Activated naive CD4-positive, alpha-beta T cell treated with Interleukin-2 at 50 U/mL for 16 hours (primary cell): ENCODE data around the gene NFATC3.
"Not testable (repeated sequence)": the region's sequence is repeated elsewhere in the genome, so short reads cannot be mapped to it uniquely, and the experiment has no call there.

Experiments used
- DNase-seq: peaks from one replicate; pipeline ENCODE4 v3.0.0-alpha.2; 2020

The NFATC3 gene

DNA sequence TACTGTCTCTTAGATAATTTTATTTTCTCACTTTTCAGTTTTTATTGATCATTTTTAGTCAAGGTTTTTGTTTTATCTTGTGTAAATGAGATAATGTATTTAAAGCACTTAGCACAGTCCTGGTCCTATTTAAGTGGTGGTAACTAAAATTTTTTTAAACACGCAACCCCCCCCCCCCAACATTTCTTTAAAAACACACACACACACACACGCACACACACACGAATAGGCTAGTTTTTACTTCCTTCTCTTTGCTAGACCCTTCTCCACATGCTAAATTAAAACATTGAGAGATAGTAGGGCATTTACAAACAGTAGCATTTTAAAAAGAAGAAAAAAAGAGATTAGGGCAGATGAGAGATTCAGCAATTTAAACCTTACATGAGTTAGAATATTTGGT is 5.0 kb downstream of the NFATC3 start:
- no peak for DNase-seq

DNA sequence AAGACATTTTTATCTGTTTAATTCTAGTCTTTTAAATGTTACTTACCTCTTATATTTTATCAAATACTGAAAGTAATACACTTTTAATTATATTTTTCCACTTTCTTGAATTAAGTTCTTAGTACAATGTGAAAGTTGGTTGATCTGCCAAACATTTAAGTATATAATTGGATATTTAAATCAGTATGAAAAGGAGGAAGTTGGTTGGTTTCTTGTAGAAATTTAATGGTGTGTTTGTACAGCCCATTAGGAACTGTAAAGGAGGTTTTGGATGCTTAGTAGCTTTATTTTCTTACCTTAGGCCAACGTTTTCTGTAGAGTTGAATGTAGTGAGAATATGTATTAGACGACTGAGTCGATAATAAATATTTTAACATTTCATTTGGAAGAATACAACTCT is 5.4 kb downstream of the NFATC3 start:
- DNase-seq = no peak

GRCh38 chr16:68091380-68092261 is 6.5 kb downstream of the NFATC3 start:
- DNase-seq = no peak

- not testable (repeated sequence) for DNase-seq
Measured at GRCh38 chr16:68092275-68092674, 7.1 kb downstream of the NFATC3 start.

DNA sequence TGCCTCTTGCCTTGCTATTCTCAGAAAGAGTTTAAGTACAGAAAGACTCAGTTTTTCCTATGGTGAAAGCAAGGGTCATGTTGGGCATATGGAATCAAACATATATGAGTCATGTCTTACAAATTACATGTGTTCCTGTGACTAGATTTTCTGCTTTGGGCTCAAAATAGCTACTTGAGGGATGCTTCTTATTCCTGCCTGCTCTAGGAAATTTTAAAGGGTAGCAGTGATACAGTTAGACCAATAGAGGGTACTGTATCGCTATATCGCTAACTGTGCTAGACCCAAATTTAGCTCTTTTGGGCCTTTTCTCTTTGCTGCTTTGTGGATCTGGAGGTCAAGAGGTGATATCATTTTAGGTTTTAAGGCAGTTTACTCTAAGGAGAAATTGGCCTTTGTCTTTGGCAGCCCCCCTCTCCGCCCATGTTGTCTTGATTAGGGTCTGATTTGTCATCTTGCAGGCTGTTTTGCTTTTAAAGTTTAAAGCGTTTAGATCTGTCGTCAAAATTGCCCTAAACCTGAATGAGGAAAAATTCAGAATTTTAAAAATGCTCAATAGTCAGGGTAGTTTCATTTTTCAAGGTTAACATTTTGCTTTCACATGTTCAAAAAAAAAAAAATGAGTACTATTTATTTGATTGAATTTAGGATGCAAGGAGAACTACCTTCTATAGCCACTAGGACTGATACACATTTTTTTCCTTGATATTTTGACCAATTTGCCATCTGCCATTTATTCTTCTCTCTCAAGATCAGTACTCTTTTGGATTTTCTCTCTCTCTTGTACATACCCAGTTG is 8.8 kb downstream of the NFATC3 start:
- no peak for DNase-seq

GRCh38 chr16:68094614-68094934 is 9.4 kb downstream of the NFATC3 start:
- DNase-seq = no peak

DNA sequence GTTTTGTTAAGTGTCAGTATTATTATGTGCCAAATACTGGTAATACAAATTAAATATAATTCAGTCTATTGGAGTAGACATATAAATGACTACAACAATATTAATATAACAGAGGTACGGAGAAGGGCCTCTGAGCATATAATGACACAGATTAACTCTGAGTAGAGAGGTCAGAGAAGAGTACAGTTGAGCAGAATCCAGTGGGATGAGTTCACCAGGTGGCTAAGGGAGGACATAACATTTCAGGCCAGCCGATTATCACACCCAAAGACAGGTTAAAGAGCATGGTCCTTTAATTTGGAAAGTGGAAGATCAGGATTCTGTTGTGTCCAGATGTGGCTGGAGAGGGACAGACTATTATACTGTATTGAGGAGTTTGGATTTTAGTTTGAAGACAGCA is 11.3 kb downstream of the NFATC3 start:
- no peak for DNase-seq

GRCh38 chr16:68097088-68097487 is 11.9 kb downstream of the NFATC3 start:
- DNase-seq = no peak

DNA sequence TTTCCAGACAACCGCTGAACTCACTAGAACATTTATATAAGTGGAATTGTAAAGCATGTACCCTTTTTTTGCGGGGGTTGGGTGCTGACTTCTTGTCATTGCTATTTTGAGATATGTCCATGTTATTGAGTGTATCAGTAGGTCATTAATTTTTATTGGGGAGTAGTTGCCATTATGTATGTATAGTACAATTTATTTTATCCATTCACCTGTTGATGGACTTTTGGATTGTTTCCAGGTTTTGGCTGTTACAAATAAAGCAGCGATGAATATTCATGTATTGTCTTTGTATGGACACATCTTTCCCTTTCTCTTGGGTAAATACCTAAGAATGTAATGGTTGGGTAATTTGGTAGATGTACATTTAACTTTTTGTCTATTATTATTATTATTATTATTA is 12.7 kb downstream of the NFATC3 start:
- DNase-seq = no peak

- DNase-seq = no peak
Measured at GRCh38 chr16:68100488-68100887, 15.3 kb downstream of the NFATC3 start.

- no peak for DNase-seq
Measured at GRCh38 chr16:68105611-68106010, 20.4 kb downstream of the NFATC3 start.

DNA sequence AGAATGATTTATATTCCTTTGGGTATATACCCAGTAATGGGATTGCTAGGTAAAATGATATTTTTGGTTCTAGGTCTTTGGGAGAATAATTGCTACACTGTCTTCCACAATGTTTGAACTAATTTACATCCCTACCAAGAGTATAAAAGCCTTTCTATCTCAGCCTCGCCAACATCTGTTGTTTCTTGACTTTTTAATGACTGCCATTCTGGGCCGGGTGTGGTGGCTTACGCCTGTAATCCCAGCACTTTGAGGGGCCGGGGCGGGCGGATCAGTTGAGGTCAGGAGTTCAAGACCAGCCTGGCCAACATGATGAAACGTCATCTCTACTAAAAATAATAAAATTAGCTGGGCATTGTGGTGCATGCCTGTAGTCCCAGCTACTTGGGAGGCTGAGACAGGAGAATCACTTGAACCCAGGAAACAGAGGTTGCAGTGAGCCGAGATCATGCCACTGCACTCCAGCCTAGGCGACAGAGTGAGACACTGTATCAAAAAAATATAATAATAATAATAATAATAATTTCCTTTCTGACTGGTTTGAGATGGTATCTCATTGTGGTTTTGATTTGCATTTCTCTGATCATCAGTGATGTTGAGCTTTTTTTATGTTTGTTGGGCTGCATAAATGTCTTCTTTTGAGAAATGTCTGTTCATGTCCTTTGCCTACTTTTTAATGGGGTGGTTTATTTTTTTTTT is 22.2 kb downstream of the NFATC3 start:
- DNase-seq = not testable (repeated sequence)

DNA sequence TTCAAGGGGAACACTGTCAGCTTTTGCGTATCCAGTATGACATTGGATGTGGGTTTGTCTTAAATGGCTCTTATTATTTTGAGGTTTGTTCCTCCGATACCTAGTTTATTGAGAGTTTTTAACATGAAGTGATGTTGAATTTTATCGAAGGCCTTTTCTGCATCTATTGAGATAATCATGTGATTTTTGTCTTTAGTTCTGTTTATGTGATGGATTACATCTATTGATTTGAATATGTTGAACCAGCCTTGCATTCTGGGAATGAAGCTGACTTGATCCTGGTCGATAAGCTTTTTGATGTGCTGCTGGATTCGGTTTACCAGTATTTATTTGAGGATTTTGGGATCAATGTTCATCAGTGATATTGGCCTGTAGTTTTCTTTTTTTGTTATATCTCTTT is 24.0 kb downstream of the NFATC3 start:
- DNase-seq = not testable (repeated sequence)

DNA sequence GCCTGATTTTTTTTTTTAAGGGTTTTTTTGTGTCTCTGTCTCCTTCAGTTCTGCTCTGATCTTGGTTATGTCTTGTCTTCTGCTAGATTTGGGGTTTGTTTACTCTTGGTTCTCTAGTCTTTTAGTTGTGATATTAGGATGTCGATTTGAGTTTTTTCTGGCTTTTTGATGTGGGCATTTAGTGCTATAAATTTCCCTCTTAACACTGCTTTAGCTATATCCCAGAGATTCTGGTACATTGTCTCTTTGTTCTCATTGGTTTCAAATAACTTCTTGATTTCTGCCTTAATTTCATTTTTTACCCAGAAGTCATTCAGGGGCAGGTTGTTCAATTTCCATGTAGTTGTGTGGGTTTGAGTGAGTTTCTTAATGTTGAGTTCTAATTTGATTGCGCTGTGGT is 25.4 kb downstream of the NFATC3 start:
- DNase-seq = not testable (repeated sequence)

- DNase-seq = no peak
Measured at GRCh38 chr16:68111379-68111778, 26.2 kb downstream of the NFATC3 start.

- DNase-seq = no peak
Measured at GRCh38 chr16:68113059-68113761, 28.0 kb downstream of the NFATC3 start.

DNA sequence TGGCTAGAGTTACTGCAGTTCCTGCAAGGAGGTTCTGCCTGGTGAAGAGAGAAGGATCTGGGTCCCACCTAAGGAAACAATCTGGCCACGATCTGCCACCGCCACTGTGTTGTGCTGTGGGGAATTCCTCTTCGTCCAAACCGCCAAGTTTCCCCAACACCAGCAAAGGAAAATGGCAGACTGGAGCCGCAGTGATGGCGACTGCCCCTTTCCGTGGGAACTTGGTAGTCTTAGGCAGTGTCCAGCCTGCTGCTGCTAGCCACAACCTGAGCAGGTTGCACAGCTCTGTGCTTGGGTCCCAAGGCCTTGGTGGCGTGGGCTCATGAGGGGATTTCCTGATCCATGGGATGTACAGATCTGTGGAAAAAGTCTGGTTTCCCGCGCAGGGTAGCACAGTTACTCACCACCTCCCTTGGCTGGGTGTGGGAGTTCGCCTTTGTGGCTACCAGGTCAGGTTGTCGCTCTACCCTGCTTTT is 28.6 kb downstream of the NFATC3 start:
- DNase-seq = no peak

DNA sequence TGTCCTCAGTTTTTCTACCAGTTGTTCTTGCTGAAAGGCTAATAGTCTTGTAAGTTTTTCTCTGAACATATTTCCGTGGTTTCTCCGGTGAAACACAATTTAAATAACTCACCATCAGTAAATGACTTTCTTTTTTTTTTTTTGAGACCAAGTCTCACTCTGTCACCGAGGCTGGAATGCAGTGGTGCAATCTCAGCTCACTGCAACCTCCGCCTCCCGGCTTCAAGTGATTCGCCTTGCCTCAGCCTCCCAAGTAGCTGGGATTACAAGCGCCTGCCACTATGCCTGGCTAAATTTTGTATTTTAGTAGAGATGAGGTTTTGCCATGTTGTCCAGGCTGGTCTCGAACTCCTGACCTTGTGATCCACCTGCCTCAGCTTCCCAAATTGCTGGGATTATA is 29.8 kb downstream of the NFATC3 start:
- not testable (repeated sequence) for DNase-seq

GRCh38 chr16:68115851-68116250 is 30.7 kb downstream of the NFATC3 start:
- DNase-seq = no peak

GRCh38 chr16:68116256-68116867 is 31.2 kb downstream of the NFATC3 start:
- no peak for DNase-seq

GRCh38 chr16:68117884-68118283 is 32.7 kb downstream of the NFATC3 start:
- no peak for DNase-seq

DNA sequence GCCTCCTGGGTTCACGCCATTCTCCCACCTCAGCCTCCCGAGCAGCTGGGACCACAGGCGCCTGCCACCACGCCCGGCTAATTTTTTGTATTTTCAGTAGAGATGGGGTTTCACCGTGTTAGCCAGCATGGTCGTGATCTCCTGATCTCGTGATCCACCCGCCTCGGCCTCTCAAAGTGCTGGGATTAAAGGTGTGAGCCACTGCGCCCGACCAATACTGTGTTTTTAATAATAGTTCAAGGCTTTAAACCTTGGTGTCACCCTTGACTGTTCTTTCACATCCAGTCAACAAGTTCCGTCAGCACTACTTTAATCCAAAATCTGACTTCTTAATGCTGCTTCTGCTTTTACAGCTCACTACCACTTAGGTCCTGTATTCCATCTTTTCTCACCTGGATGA is 33.8 kb downstream of the NFATC3 start:
- DNase-seq = not testable (repeated sequence)
